NCI-H1930 (cell line): ENCODE data around the gene OGA.
"Not testable (repeated sequence)": the region's sequence is repeated elsewhere in the genome, so short reads cannot be mapped to it uniquely, and the experiment has no call there.

ENCODE experiments used
- DNase-seq, 2 experiments: peaks; one replicate each; lab custom pipeline; 2025; lab: John Stamatoyannopoulos, UW

OGA gene

GRCh38 chr10:101797403-101798059 is 20.7 kb downstream of the OGA start:
- no peak for DNase-seq

GRCh38 chr10:101793526-101793925 is 24.7 kb downstream of the OGA start:
- no peak for DNase-seq

- no peak for DNase-seq
These were observed 28.6 kb downstream of the OGA start for GRCh38 chr10:101789686-101790085.

- not testable (repeated sequence) for DNase-seq
These were observed 29.0 kb downstream of the OGA start for GRCh38 chr10:101789231-101789630.

- no peak for DNase-seq
These were observed 32.4 kb downstream of the OGA start for GRCh38 chr10:101785801-101786200.

GRCh38 chr10:101784558-101784957 is 33.7 kb downstream of the OGA start:
- no peak for DNase-seq

GRCh38 chr10:101783736-101784118 is 34.5 kb downstream of the OGA start:
- DNase-seq = peak in 1 of 2 experiments; percentile 6

GRCh38 chr10:101782811-101783735 is 35.2 kb downstream of the OGA start, which contains the start of gene NPM3:
NPM3 (minus strand) TSS chr10:101783446; CDS start chr10:101783390, 56 bp downstream.
- peak; percentile 26 to 62 for DNase-seq

- DNase-seq = no peak
These were observed 36.0 kb downstream of the OGA start for GRCh38 chr10:101781984-101782810.

- DNase-seq = no peak
These were observed 36.6 kb downstream of the OGA start for GRCh38 chr10:101781655-101781983.

GRCh38 chr10:101780818-101781654 is 37.2 kb downstream of the OGA start:
- peak; percentile 10 to 42 for DNase-seq

GRCh38 chr10:101780187-101780817 is 37.9 kb downstream of the OGA start:
- DNase-seq = no peak

GRCh38 chr10:101779544-101780186 is 38.6 kb downstream of the OGA start:
- peak in 1 of 2 experiments; percentile 25 for DNase-seq

GRCh38 chr10:101778781-101779543 is 39.3 kb downstream of the OGA start:
- DNase-seq = no peak

GRCh38 chr10:101778151-101778780 is 40.0 kb downstream of the OGA start:
- DNase-seq = no peak

- no peak for DNase-seq
These were observed 40.6 kb downstream of the OGA start for GRCh38 chr10:101777619-101778145.

GRCh38 chr10:101776161-101776817 is 42.0 kb downstream of the OGA start:
- DNase-seq = no peak
